H9 (cell line): ENCODE data around the gene CD84. TPM values are rescaled to one million over a fixed set of nuclear protein-coding genes. Genes with fewer than 3 reads are reported as not detected.

Experiments
- DNase-seq: peaks from one replicate; pipeline ENCODE4 v3.0.0-alpha.2; 2017
- H2AFZ ChIP-seq: one replicate; pipeline ENCODE4 v1.6.1; 2013; ENCODE audit warnings: mild to moderate bottlenecking, low read length, control low read depth, moderate library complexity
- H2AK5ac ChIP-seq: 2 replicates; pipeline ENCODE4 v1.6.1; 2013; ENCODE audit warnings: low read length, control low read depth, mixed read lengths; ENCODE audit not compliant: insufficient read length
- H2BK120ac ChIP-seq: one replicate; pipeline ENCODE4 v1.6.1; 2013; ENCODE audit warnings: low read depth, mild to moderate bottlenecking, low read length, control low read depth, inconsistent platforms; ENCODE audit not compliant: poor library complexity, severe bottlenecking
- H2BK12ac ChIP-seq: 2 replicates; pipeline ENCODE4 v1.6.1; 2013; ENCODE audit warnings: low read length, control low read depth, mixed read lengths, low read depth; ENCODE audit not compliant: insufficient read length
- H2BK15ac ChIP-seq: 2 replicates; pipeline ENCODE4 v1.6.1; 2013; ENCODE audit warnings: low read depth, low read length, control low read depth
- H2BK20ac ChIP-seq: one replicate; pipeline ENCODE4 v1.6.1; 2013; ENCODE audit warnings: low read depth, mild to moderate bottlenecking, low read length, control low read depth, inconsistent platforms; ENCODE audit not compliant: poor library complexity, severe bottlenecking
- H2BK5ac ChIP-seq: 2 replicates; pipeline ENCODE4 v1.6.1; 2013; ENCODE audit warnings: low read length, control low read depth, mixed read lengths; ENCODE audit not compliant: insufficient read length
- H3K14ac ChIP-seq: 2 replicates; pipeline ENCODE4 v1.6.1; 2013; ENCODE audit warnings: low read length, control low read depth; ENCODE audit not compliant: insufficient read depth
- H3K18ac ChIP-seq: 2 replicates; pipeline ENCODE4 v1.6.1; 2013; ENCODE audit warnings: low read depth, mild to moderate bottlenecking, mixed read lengths, low read length, control low read depth; ENCODE audit not compliant: insufficient read length
- H3K23ac ChIP-seq: 2 replicates; pipeline ENCODE4 v1.6.1; 2013; ENCODE audit warnings: low read length, control low read depth, mixed read lengths, low read depth; ENCODE audit not compliant: insufficient read length
- H3K23me2 ChIP-seq: 2 replicates; pipeline ENCODE4 v1.6.1; 2013; ENCODE audit warnings: low read depth, mild to moderate bottlenecking, mixed read lengths, low read length, control low read depth; ENCODE audit not compliant: insufficient read length, poor library complexity, severe bottlenecking
- H3K27ac ChIP-seq: 2 replicates; pipeline ENCODE4 v1.5.1; 2013; ENCODE audit warnings: low read length, control low read depth, mixed read lengths, low read depth; ENCODE audit not compliant: insufficient read length
- H3K27me3 ChIP-seq: 2 replicates; pipeline ENCODE4 v1.6.1; 2013; ENCODE audit warnings: low read length, control low read depth, inconsistent platforms; ENCODE audit not compliant: insufficient read depth
- H3K4ac ChIP-seq: 2 replicates; pipeline ENCODE4 v1.6.1; 2013; ENCODE audit warnings: low read depth, mild to moderate bottlenecking, control low read depth, inconsistent platforms, low read length, moderate library complexity
- H3K4me1 ChIP-seq: 2 replicates; pipeline ENCODE4 v1.6.1; 2013; ENCODE audit warnings: low read length, control low read depth, inconsistent platforms; ENCODE audit not compliant: insufficient read depth
- H3K4me2 ChIP-seq: 2 replicates; pipeline ENCODE4 v1.6.1; 2013; ENCODE audit warnings: low read length, control low read depth, mixed read lengths; ENCODE audit not compliant: insufficient read length, insufficient read depth
- H3K56ac ChIP-seq: 2 replicates; pipeline ENCODE4 v1.6.1; 2013; ENCODE audit warnings: low read depth, mild to moderate bottlenecking, mixed read lengths, low read length, control low read depth; ENCODE audit not compliant: insufficient read length
- H3K79me1 ChIP-seq: 2 replicates; pipeline ENCODE4 v1.6.1; 2013; ENCODE audit warnings: low read depth, mild to moderate bottlenecking, moderate library complexity, low read length, control low read depth, inconsistent platforms; ENCODE audit not compliant: insufficient read depth, poor library complexity, severe bottlenecking
- H3K79me2 ChIP-seq: 2 replicates; pipeline ENCODE4 v1.6.1; 2013; ENCODE audit warnings: low read length, control low read depth, inconsistent platforms; ENCODE audit not compliant: insufficient read depth
- H3K9ac ChIP-seq: 2 replicates; pipeline ENCODE4 v1.6.1; 2013; ENCODE audit warnings: low read length, control low read depth, mixed read lengths; ENCODE audit not compliant: insufficient read length; ENCODE audit errors: extremely low read depth
- H3K9me3 ChIP-seq: one replicate; pipeline ENCODE4 v1.6.1; 2013; ENCODE audit warnings: low read depth, low read length, inconsistent platforms; ENCODE audit not compliant: control insufficient read depth
- H3T11ph ChIP-seq: one replicate; pipeline ENCODE4 v1.6.1; 2013; ENCODE audit warnings: mild to moderate bottlenecking, low read length, control low read depth, inconsistent platforms
- H4K20me1 ChIP-seq: one replicate; pipeline ENCODE4 v1.6.1; 2013; ENCODE audit not compliant: control insufficient read depth, insufficient read length, insufficient read depth
- H4K5ac ChIP-seq: 2 replicates; pipeline ENCODE4 v1.6.1; 2013; ENCODE audit warnings: low read depth, mild to moderate bottlenecking, mixed read lengths, low read length, control low read depth; ENCODE audit not compliant: insufficient read length
- H4K8ac ChIP-seq: replicated peaks from 2 replicates; pipeline ENCODE4 v1.6.1; 2013; ENCODE audit warnings: low read length, control low read depth, mixed read lengths, low read depth; ENCODE audit not compliant: insufficient read length
- H4K91ac ChIP-seq: 2 replicates; pipeline ENCODE4 v1.6.1; 2013; ENCODE audit warnings: low read depth, mild to moderate bottlenecking, moderate library complexity, mixed read lengths, low read length, control low read depth; ENCODE audit not compliant: insufficient read length
- H3K27ac Mint-ChIP-seq, 3 experiments: 2 replicates in 2 of 3; 3 replicates in 1 of 3; pipeline ENCODE4 v1.8.0; 2020 to 2021; ENCODE audit warnings: mixed read lengths in 3 of 3, mild to moderate bottlenecking in 1 of 3, moderate library complexity in 1 of 3
- H3K27me3 Mint-ChIP-seq: 2 replicates; pipeline ENCODE4 v1.8.0; 2021; ENCODE audit warnings: low read depth, mild to moderate bottlenecking, moderate library complexity, mixed read lengths
- H3K36me3 Mint-ChIP-seq, 3 experiments: 2 replicates in 2 of 3; 3 replicates in 1 of 3; pipeline ENCODE4 v1.8.0; 2020 to 2021; ENCODE audit warnings: low read depth in 3 of 3, mixed read lengths in 3 of 3; ENCODE audit not compliant: insufficient read depth in 1 of 3
- H3K4me1 Mint-ChIP-seq, 2 experiments: 2 replicates each; pipeline ENCODE4 v1.8.0; 2020; ENCODE audit warnings: mixed read lengths in 2 of 2
- H3K4me3 Mint-ChIP-seq, 2 experiments: 2 replicates in 1 of 2; 3 replicates in 1 of 2; pipeline ENCODE4 v1.8.0; 2020 to 2021; ENCODE audit warnings: mild to moderate bottlenecking in 2 of 2, mixed read lengths in 2 of 2, moderate library complexity in 1 of 2
- H3K9me3 Mint-ChIP-seq, 2 experiments: 2 replicates in 1 of 2; 3 replicates in 1 of 2; pipeline ENCODE4 v1.8.0; 2020; ENCODE audit warnings: mild to moderate bottlenecking in 2 of 2, mixed read lengths in 2 of 2, moderate library complexity in 1 of 2
- WGBS: extraction: QIAGEN DNeasy Blood & Tissue Kit; methylation state at CpG from one replicate; pipeline ENCODE4 v1.1.7; 2013; ENCODE audit warnings: missing lambda C conversion rate, low lambda C conversion rate, mixed read lengths; ENCODE audit not compliant: insufficient read length; ENCODE audit errors: extremely low coverage; 5-methylcytosine and 5-hydroxymethylcytosine counted together
- total RNA-seq: library from RNA; stranded (reverse); gene quantifications from 2 replicates; pipeline ENCODE4 v1.2.1, GENCODE V29; 2021
- TF ChIP-seq, protein P1 (sequence below): fragments of 200-600 bp; sonication (generic); conservative IDR thresholded peaks from 3 replicates; pipeline ENCODE4 v1.8.0; 2021; ENCODE audit warnings: antibody characterized with exemption, mild to moderate bottlenecking

The CD84 gene
- total RNA-seq, 1 experiment from 2014 or later: not detected

DNA sequence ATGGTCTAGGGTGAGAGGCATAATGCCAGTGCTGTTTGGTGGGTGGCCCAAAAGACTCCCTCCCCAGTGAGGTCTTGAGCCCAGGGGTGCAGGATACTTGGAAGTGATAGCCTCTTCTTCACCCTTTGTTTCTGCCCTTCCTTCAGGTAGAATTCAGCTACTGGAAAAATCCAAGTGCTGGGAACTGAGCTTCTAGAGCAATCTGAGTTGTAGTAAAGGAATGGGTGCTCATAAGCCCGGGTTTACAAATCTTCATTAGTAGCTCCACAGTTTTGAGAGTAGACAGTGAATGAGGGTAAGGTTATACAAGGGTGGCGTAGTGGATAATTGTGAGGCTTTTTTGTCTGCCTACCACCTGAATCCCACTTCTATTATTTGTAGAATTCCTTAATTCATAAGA, 29.2 kb upstream of the CD84 start:
- H3K4ac ChIP-seq: no peak overlapping the region
- H2BK120ac ChIP-seq: no peak overlapping the region
- no peak overlapping the region for H2BK12ac ChIP-seq
- no peak overlapping the region for H2AFZ ChIP-seq
- no peak overlapping the region for H3K4me2 ChIP-seq
- no peak overlapping the region for H3K27ac ChIP-seq
- no peak overlapping the region for H4K91ac ChIP-seq
- no peak overlapping the region for H3K23ac ChIP-seq
- H3K14ac ChIP-seq: no peak overlapping the region
- TF ChIP-seq, protein P1, sequence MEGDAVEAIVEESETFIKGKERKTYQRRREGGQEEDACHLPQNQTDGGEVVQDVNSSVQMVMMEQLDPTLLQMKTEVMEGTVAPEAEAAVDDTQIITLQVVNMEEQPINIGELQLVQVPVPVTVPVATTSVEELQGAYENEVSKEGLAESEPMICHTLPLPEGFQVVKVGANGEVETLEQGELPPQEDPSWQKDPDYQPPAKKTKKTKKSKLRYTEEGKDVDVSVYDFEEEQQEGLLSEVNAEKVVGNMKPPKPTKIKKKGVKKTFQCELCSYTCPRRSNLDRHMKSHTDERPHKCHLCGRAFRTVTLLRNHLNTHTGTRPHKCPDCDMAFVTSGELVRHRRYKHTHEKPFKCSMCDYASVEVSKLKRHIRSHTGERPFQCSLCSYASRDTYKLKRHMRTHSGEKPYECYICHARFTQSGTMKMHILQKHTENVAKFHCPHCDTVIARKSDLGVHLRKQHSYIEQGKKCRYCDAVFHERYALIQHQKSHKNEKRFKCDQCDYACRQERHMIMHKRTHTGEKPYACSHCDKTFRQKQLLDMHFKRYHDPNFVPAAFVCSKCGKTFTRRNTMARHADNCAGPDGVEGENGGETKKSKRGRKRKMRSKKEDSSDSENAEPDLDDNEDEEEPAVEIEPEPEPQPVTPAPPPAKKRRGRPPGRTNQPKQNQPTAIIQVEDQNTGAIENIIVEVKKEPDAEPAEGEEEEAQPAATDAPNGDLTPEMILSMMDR: no peak
- DNase-seq: no peak
- H2BK20ac ChIP-seq: no peak overlapping the region
- H2BK15ac ChIP-seq: no peak overlapping the region
- H4K5ac ChIP-seq: no peak overlapping the region
- peaks cover 24 to 42% of the 10 kb centered on the region in 2 experiments for H3K4me1 Mint-ChIP-seq
- no peak overlapping the region for H3K56ac ChIP-seq
- no peaks in the 10 kb centered on the region for H3K9me3 ChIP-seq
- H4K8ac ChIP-seq: no peak overlapping the region
- H3K27ac Mint-ChIP-seq: no peak overlapping the region
- H3K23me2 ChIP-seq: no peaks in the 10 kb centered on the region
- H3K79me2 ChIP-seq: no peaks in the 10 kb centered on the region
- H3K9ac ChIP-seq: no peak overlapping the region
- 0 out of 7 replicates have a peak, but pooled peaks cover 0 to 4% (median 0%) of the 10 kb centered on the region in 3 experiments for H3K36me3 Mint-ChIP-seq
- no peak overlapping the region for H3K4me3 Mint-ChIP-seq
- no peaks in the 10 kb centered on the region for H4K20me1 ChIP-seq
- no peak overlapping the region for H2BK5ac ChIP-seq
- no peak overlapping the region for H3K18ac ChIP-seq
- no peaks in the 10 kb centered on the region for H3K27me3 ChIP-seq
- no peaks in the 10 kb centered on the region; the same call in 1 of the 2 replicates for H3K27me3 Mint-ChIP-seq
- no peaks in the 10 kb centered on the region for H3K79me1 ChIP-seq
- H3K4me1 ChIP-seq: no peaks in the 10 kb centered on the region
- no CpG with 5 or more reads among the region's 2 CpGs for WGBS
- peaks cover 6 to 10% of the 10 kb centered on the region in 2 experiments; a peak in 4 of 5 replicates for H3K9me3 Mint-ChIP-seq
- H2AK5ac ChIP-seq: no peak overlapping the region
- no peak overlapping the region for H3T11ph ChIP-seq
